NCI-H524 treated with DMSO at 0.1 percent for 48 hours (cell line): ENCODE results near the gene TUBA4A.

Source experiments
- DNase-seq: peaks from one replicate; lab custom pipeline; 2025; lab: John Stamatoyannopoulos, UW

The TUBA4A gene

DNA sequence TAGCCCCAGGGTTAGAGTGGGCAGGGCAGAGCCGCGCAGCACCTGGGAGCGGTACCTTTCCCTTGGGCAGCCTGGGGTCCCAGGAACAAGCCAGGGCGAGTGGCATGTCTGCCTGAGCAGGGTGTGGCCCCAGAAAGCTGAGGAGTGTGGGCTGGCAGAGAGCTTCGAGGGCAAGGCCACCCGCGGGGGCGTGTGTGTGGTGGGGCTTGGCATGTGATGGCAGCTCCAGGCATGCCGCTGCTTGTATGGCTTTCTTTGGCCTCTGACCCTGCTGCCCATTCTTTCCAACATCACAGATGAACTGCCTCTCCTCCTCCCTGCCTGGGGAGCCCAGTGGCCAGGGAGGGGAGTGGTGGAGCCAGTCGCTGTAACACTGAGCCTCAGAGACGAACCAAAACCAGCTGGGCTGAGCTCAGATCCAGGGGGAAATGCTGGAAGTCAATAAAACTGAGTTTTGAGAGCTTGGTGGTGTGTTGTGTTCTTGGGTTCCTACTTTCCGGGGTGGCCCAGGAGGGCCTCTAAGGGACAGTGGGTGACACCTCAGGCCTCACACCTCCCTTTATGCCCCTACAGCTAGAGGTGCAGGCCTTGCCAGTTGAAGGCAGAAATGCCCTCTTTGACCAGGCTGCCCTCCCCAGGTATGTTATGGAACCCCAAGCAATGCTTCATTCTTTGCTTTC, 32.9 kb upstream of the TUBA4A start:
- no peak for DNase-seq

GRCh38 chr2:219285894-219286425, 32.2 kb upstream of the TUBA4A start:
- DNase-seq: no peak

DNA sequence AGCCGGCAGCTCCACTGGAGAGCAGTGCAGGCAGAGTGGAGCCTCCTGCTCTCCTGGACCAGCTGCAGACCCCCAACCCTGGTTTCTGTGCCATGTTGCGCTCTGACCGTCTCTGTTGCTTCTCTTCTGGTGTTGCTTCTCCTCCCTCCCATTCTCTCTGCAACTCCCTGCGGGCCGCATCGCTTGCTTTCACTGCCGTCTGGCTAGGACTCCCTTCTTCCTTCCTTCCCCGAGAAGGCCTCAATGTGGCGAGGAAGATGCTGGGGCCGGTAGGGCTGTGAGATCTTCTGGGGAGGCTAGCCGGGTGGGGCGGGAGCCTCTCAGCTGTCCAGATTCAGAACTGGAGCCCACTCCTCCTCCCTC, 31.6 kb upstream of the TUBA4A start:
- DNase-seq: no peak

- no peak for DNase-seq
Observed at GRCh38 chr2:219284501-219285372, 31.0 kb upstream of the TUBA4A start.

DNA sequence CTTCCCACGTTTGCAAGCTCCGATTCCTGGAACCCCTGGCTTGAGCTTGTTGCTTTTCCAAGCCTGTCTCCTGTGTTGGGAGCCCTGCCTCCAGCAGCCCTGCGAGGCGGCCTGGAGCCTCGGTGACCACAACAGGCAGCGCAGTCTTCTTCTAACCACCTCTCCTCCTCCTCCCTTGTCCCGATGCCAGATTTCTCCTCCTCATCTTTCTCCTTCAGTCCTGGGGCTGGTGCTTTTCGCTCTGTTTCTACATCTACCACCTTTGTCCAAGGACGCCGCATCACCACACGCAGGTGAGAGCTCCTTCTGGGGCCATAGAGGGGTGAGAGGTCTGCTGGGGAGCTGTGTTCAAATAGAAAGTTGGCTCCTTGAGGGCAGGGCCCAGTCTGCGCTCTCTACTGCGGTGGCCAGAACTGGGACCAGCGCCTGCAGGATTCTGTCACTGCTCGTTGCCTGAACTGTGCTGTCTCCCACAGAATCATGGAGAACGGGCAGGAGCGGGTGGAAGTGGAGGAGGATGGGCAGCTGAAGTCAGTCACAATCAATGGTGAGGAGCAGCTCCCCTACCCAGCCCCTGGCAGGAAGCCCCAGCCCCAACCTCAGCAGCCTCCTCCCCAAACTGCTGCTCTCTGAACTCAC, 29.3 kb upstream of the TUBA4A start:
- no peak for DNase-seq

DNA sequence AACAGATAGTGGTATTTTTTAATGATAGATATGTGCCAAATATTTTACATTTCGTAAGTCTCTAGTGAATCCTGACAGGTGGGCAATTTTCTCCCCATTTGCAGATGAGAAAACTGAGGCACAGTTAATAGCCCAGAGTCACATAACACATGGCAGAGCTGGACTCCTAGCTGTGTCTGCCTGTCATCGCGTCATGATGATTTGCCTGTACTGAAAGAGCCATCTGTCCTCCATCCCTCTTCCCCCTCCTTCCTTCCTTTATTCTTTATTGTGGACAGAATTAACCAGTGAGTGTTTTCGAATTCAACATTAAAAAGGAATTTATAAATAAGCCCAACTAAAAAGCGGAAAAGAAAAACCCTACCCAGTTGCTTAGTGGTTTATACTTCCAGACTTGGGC, 28.7 kb upstream of the TUBA4A start:
- DNase-seq: no peak

- DNase-seq: no peak
Observed at GRCh38 chr2:219281588-219281987, 27.9 kb upstream of the TUBA4A start.

GRCh38 chr2:219280651-219281050, 26.9 kb upstream of the TUBA4A start:
- DNase-seq: no peak

DNA sequence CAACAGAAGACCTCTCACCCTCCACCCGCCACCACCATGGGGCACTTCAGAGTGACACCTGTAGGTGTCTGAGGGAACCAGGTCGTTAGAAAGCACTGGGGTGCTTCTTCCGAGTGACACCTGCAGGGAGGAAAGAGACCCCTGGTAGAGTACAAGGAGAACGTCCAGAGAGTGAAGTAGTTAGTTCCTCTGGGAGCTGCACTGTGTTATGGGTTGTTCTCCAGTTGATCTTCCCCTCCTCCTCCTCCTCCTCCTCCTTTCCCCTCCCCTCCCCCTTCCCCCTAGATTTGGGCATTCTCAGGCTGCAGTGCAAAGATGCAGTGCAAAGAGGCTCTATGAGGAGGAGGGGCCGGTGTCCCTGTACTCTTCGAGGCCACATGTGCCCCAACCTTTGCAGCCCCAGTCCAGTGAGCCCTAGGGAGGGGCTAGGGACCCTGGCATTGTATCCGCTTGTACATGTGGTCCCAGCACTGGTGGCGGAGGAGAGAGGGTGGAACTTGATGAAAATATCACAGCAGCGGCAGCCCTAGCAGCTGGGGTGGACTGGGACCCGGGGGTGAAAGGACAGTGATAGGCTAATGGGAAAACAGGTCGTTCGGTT, 26.3 kb upstream of the TUBA4A start:
- DNase-seq: no peak

DNA sequence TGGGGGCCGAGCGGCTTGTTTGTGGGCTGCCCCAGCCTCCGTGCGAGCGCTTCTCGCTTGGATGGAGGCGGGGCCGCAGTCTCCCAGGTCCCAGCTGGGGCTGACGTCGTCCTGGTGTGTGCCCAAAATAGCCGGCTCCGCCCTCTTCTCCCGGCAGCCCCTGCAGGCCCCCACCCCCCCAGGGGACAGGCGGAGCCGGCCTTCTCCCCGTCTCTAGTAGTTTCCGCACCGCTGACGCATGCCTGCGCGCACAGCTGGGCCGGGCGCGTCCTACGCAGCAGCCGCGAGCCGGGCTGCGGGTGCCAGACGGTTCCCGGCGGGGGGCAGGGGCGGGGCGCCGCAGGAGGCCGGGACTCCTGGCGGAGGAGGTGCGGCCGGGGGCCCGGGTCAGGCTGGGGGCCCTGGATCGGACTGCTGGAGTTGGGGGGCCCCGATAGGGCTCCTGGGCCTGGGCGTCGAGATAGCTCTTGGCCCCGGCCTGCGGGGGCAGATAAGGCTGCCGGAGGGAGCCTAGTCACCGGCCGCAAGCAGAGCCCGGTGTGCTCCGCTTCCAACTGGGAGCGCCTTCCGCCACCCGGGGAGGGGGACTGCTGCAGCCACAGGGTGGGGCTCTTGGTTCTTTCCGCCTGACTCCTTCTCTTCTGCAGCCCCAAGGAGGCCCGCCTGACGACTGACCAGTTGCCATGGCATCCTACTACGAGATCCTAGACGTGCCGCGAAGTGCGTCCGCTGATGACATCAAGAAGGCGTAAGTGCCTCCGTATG, 25.6 kb upstream of the TUBA4A start, which contains the start of gene DNAJB2:
DNAJB2 (plus strand) TSS at position 216 of the 765 bp plus-strand sequence; CDS start at position 684, 468 bp downstream.
- DNase-seq: peak; percentile 61

- DNase-seq: no peak
Observed at GRCh38 chr2:219278655-219279150, 25.0 kb upstream of the TUBA4A start.

DNA sequence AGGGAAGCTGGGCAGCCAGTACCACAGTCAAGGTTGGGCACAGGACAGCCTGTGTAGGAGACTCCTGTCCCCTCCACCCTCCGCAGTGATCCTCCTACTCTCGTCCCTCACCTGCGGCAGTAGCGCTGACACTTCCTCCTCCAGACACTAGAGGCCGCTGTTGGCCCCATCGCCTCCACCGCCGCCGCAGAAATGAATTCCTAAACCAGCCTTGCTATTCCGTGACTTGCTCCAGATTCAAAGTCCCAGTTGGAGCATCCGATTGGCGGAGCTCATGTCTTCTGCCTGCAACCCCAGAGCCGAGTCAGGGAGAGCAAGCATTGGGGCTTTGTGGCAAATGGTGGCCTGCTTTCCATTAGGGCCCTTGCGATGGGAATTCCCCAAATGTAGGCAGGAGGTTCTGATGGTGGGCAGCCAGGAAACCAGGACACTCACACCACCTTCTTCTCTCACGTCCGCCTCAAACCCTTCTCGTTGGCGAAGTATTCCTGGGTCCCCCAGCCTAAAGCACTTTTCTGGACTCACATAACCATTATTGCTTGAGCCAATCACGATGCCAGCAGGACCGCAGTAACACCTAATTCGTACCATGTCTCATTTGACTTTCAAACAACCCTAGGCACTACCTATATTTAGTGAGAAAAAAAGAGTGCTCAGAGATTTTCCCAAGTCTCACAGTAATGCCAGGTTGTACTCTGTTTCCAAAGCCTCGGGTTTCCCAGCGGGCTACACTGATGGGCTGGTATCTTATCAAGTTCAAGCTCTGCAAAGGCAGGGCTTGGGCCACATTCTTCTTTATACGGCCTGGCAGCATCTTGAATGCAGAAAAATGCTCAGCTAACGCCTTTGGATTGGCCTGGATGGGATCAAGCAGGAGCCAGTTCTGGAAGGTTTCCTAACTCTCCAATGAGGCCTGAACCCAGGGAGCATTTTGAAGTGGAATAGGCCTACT, 24.3 kb upstream of the TUBA4A start:
- no peak for DNase-seq

DNA sequence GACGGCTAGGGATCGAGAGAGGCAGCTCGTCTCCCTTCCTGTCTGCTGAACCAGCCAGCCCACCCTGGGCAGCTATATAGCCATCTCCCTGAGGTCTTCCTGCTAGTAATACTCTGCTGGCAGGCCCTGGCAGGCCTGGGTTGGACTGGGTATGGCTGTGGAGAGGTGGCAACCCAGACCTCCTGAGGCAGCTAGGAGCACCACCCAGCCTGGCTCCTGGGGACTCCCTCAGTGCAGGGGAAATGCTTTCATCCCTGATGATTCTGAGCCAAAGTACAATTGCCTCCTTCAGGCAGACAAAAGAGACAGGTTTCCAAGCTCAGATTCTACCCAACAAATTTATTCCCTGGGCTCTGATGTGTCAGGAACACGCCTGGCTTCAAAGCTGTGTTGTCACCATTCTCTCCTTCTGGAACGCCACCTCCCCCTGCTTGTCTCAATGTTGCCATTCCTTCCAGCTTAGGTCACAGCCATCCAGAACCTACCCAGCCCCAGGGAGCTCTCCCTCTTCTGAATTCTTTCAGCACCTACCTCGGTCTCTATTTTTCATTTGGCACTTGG, 20.7 kb upstream of the TUBA4A start:
- DNase-seq: no peak

GRCh38 chr2:219273937-219274336, 20.2 kb upstream of the TUBA4A start:
- DNase-seq: no peak

GRCh38 chr2:219272995-219273394, 19.3 kb upstream of the TUBA4A start:
- no peak for DNase-seq

- DNase-seq: no peak
Observed at GRCh38 chr2:219272356-219272755, 18.6 kb upstream of the TUBA4A start.

- no peak for DNase-seq
Observed at GRCh38 chr2:219271021-219271420, 17.3 kb upstream of the TUBA4A start.

GRCh38 chr2:219270055-219270372, 16.3 kb upstream of the TUBA4A start:
- no peak for DNase-seq

GRCh38 chr2:219269362-219270054, 15.8 kb upstream of the TUBA4A start:
- DNase-seq: no peak
